Hepatocyte (in vitro differentiated cells): ENCODE results near the gene LDLRAP1. TPM values are rescaled to one million over a fixed set of nuclear protein-coding genes. Genes with fewer than 3 reads are reported as not detected.

ENCODE experiments used
- DNase-seq: peaks from one replicate; pipeline ENCODE4 v3.0.0-alpha.2; 2016; ENCODE audit warnings: low spot score
- H2AFZ ChIP-seq: fragments of 200-600 bp; sonication (generic); 2 replicates; pipeline ENCODE4 v1.6.0; 2016; ENCODE audit warnings: antibody characterized with exemption, mild to moderate bottlenecking
- H3K27ac ChIP-seq: fragments of 200-600 bp; sonication (generic); 2 replicates; pipeline ENCODE4 v1.5.1; 2016; ENCODE audit warnings: mild to moderate bottlenecking
- H3K27me3 ChIP-seq: fragments of 200-600 bp; sonication (generic); 2 replicates; pipeline ENCODE4 v1.6.1; 2016
- H3K36me3 ChIP-seq: fragments of 200-600 bp; sonication (generic); replicated peaks from 2 replicates; pipeline ENCODE4 v1.5.1; 2016; ENCODE audit warnings: low read depth; ENCODE audit not compliant: insufficient read depth
- H3K4me1 ChIP-seq: fragments of 200-600 bp; sonication (generic); 2 replicates; pipeline ENCODE4 v1.5.1; 2016; ENCODE audit warnings: mild to moderate bottlenecking, moderate library complexity; ENCODE audit not compliant: insufficient read depth
- H3K4me2 ChIP-seq: fragments of 200-600 bp; sonication (generic); 2 replicates; pipeline ENCODE4 v1.6.0; 2016
- H3K4me3 ChIP-seq: fragments of 200-600 bp; sonication (generic); 2 replicates; pipeline ENCODE4 v1.5.1; 2016; ENCODE audit warnings: mild to moderate bottlenecking
- H3K79me2 ChIP-seq: fragments of 200-600 bp; sonication (generic); 2 replicates; pipeline ENCODE4 v1.6.0; 2017; ENCODE audit warnings: mild to moderate bottlenecking
- H3K9me2 ChIP-seq: fragments of 200-600 bp; sonication (generic); replicated peaks from 2 replicates; pipeline ENCODE4 v1.6.0; 2017; ENCODE audit warnings: mild to moderate bottlenecking; ENCODE audit not compliant: insufficient read depth
- H3K9me3 ChIP-seq: fragments of 200-600 bp; sonication (generic); 2 replicates; pipeline ENCODE4 v1.5.1; 2016; ENCODE audit warnings: low read depth, mild to moderate bottlenecking
- H4K20me1 ChIP-seq: fragments of 200-600 bp; sonication (generic); 2 replicates; pipeline ENCODE4 v1.6.0; 2016; ENCODE audit warnings: mild to moderate bottlenecking; ENCODE audit not compliant: insufficient read depth, poor library complexity, severe bottlenecking
- EZH2 ChIP-seq: fragments of 200-600 bp; sonication (generic); IDR thresholded peaks from 2 replicates; pipeline ENCODE4 v1.6.1; 2016; ENCODE audit warnings: antibody characterized with exemption, mild to moderate bottlenecking, borderline replicate concordance
- EZH2phosphoT487 ChIP-seq: fragments of 200-600 bp; sonication (generic); IDR thresholded peaks from one replicate; pipeline ENCODE4 v1.6.1; 2018; ENCODE audit warnings: antibody characterized with exemption, mild to moderate bottlenecking, low read depth, moderate library complexity; ENCODE audit not compliant: unreplicated experiment, severe bottlenecking
- WGBS: methylation state at CpG from one replicate; pipeline ENCODE4 v1.1.6; 2016; ENCODE audit warnings: low lambda C conversion rate; ENCODE audit errors: missing lambda C conversion rate; 5-methylcytosine and 5-hydroxymethylcytosine counted together
- polyA plus RNA-seq: library from polyadenylated mRNA; unstranded; fragments of >200 nt; fragmentation: Nextera tagmentation; extraction: Ambion mirVana; gene quantifications from 2 replicates; pipeline ENCODE4 v1.2.1, GENCODE V29; 2016
- total RNA-seq: library from RNA; depleted of rRNA; stranded (reverse); fragments of >200 nt; gene quantifications from 2 replicates; pipeline ENCODE4 v1.2.3, GENCODE V29; 2014
- TF ChIP-seq, protein P1 (sequence below): fragments of 200-600 bp; sonication (generic); IDR thresholded peaks from 2 replicates; pipeline ENCODE4 v1.5.1; 2016; ENCODE audit warnings: antibody characterized with exemption, mild to moderate bottlenecking; ENCODE audit not compliant: poor library complexity

LDLRAP1 gene
- total and polyA plus RNA-seq, 2 experiments from 2014 or later = 17.3 to 27.5 TPM

DNA sequence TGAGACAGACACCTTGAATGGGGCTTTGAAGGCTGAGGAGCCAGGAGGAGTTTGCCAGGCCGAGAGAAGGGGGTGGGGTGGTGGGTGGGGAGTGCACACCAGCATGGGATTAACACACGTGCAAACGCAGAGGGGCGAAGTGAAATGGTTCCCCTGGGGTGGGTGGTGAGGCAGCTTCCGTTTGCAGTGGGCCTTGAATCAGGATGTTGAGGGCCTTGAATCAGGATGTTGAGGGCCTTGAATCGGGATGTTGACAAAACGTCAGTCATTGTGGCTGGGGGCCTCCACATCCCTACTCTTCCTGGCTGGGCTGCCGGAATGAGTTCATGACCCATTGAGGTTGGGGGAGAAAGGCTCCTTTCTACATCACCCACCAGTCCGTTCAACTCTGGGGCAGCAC lies 16.6 kb downstream of the LDLRAP1 start:
- H4K20me1 ChIP-seq = no peaks in the 10 kb centered on the region
- H3K27ac ChIP-seq = no peak overlapping the region
- no peak overlapping the region for H2AFZ ChIP-seq
- no peaks in the 10 kb centered on the region for H3K27me3 ChIP-seq
- peaks cover 5% of the 10 kb centered on the region for H3K79me2 ChIP-seq
- no peak overlapping the region for H3K4me2 ChIP-seq
- no peaks in the 10 kb centered on the region for H3K36me3 ChIP-seq
- DNase-seq = no peak
- H3K4me1 ChIP-seq = no peaks in the 10 kb centered on the region
- no peaks in the 10 kb centered on the region for H3K9me2 ChIP-seq
- no peaks in the 10 kb centered on the region for H3K9me3 ChIP-seq
- no peak overlapping the region for H3K4me3 ChIP-seq
- TF ChIP-seq, protein P1, sequence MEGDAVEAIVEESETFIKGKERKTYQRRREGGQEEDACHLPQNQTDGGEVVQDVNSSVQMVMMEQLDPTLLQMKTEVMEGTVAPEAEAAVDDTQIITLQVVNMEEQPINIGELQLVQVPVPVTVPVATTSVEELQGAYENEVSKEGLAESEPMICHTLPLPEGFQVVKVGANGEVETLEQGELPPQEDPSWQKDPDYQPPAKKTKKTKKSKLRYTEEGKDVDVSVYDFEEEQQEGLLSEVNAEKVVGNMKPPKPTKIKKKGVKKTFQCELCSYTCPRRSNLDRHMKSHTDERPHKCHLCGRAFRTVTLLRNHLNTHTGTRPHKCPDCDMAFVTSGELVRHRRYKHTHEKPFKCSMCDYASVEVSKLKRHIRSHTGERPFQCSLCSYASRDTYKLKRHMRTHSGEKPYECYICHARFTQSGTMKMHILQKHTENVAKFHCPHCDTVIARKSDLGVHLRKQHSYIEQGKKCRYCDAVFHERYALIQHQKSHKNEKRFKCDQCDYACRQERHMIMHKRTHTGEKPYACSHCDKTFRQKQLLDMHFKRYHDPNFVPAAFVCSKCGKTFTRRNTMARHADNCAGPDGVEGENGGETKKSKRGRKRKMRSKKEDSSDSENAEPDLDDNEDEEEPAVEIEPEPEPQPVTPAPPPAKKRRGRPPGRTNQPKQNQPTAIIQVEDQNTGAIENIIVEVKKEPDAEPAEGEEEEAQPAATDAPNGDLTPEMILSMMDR = no peak
- TF ChIP-seq EZH2 (no peak), EZH2phosphoT487 (no peak)
- whole genome bisulfite sequencing = 89% methylated on average over 9 of the region's 9 CpGs

DNA sequence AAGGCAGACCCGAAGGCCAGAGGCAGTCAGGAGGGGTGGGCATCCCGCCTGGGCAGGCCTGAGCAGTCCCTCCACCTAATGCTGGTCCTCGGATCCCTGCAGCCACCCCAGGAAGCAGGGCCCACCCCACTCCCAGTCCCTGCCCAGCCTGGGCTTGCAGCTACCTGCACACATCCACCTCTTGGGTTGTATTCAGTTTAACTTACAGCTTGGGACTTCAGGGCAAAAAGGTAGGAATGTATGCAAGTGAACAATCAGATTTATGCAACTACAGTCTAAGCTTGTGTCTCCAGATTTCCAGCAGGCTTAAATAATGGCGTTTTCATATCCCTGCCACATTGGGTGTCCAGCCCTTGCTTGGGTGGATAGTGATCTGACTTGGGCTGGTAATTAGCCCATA lies 17.4 kb downstream of the LDLRAP1 start:
- Histone ChIP-seq H3K36me3 (no peaks in the 10 kb centered on the region), H3K9me3 (no peaks in the 10 kb centered on the region), H2AFZ (no peak overlapping the region), H3K4me2 (no peak overlapping the region), H3K79me2 (no peaks in the 10 kb centered on the region), H3K27me3 (no peaks in the 10 kb centered on the region), H3K4me3 (no peak overlapping the region), H4K20me1 (no peaks in the 10 kb centered on the region), H3K4me1 (no peaks in the 10 kb centered on the region), H3K9me2 (no peaks in the 10 kb centered on the region), H3K27ac (no peak overlapping the region)
- WGBS = 90% methylated on average over 4 of the region's 4 CpGs
- TF ChIP-seq EZH2phosphoT487 (no peak), EZH2 (no peak)
- TF ChIP-seq, protein P1 = no peak
- no peak for DNase-seq

DNA sequence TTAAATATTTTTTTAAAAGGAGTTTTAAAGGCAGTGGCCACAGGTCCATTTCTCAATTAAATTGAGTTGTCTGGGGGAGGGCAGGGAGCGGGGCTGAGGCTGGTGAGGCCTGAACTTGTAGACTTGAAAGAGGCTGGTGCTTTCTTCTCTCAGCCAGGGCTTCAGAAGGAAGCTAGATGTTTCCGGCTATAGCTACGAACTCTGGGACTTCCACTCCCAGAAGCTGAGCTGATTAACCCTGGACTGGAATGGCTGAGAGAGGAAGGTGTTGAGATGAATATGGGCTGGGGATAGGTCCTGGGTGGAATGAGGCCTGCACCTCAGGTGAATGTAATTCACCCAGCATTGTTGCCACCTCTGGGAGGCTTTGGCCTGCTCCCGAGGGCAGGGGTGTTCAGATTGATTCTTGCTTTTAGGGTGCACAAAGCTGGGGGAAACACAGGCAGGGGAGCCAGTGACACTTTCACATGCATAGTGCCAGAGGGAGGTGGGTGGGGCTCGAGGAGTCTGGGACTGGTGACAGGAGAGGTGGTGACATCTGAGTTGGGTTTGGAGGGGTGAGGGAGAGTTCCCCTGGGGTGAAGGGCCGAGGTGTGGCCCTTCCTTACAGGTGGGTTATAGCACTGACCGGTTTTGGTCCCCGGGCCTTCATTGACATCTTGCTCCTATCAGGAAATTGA lies 18.2 kb downstream of the LDLRAP1 start:
- Histone ChIP-seq H3K27ac (no peak overlapping the region), H2AFZ (no peak overlapping the region), H3K4me3 (no peak overlapping the region), H3K9me3 (no peaks in the 10 kb centered on the region), H3K4me2 (no peak overlapping the region), H3K79me2 (no peaks in the 10 kb centered on the region), H3K4me1 (peaks cover 7% of the 10 kb centered on the region), H4K20me1 (no peaks in the 10 kb centered on the region), H3K9me2 (no peaks in the 10 kb centered on the region), H3K27me3 (no peaks in the 10 kb centered on the region), H3K36me3 (no peaks in the 10 kb centered on the region)
- no peak for DNase-seq
- TF ChIP-seq, protein P1 = no peak
- TF ChIP-seq EZH2 (no peak), EZH2phosphoT487 (no peak)
- 90% methylated on average over 8 of the region's 8 CpGs for WGBS
